ENCODE measurements around the gene LRRC46. TPM values are rescaled to one million over a fixed set of nuclear protein-coding genes. Genes with fewer than 3 reads are reported as not detected.

Gene LRRC46
- total RNA-seq, 1 experiment from 2014 or later: 0.31 TPM

GRCh38 chr17:47866941-47867340, 35.5 kb downstream of the LRRC46 start:
- Histone ChIP-seq H4K91ac (ENCODE audit: insufficient read length, low read depth, low read length) (no peak overlapping the region), H3K56ac (ENCODE audit: insufficient read length, low read depth, low read length) (no peak overlapping the region), H3K18ac (ENCODE audit: insufficient read length, low read depth, low read length) (no peak overlapping the region), H2BK120ac (ENCODE audit: low read depth, low read length, poor library complexity, severe bottlenecking) (no peak overlapping the region), H2BK15ac (ENCODE audit: low read depth, low read length) (no peak overlapping the region), H3K4me2 (ENCODE audit: insufficient read depth, insufficient read length, low read length) (no peak overlapping the region), H4K5ac (ENCODE audit: insufficient read length, low read depth, low read length) (no peak overlapping the region), H2BK12ac (ENCODE audit: insufficient read length, low read depth, low read length) (no peak overlapping the region), H3K9ac (ENCODE audit: extremely low read depth, insufficient read length, low read length) (no peak overlapping the region), H3T11ph (ENCODE audit: low read length) (no peak overlapping the region), H2AFZ (ENCODE audit: low read length) (no peak overlapping the region), H3K79me1 (ENCODE audit: insufficient read depth, low read depth, low read length, poor library complexity, severe bottlenecking) (no peaks in the 10 kb centered on the region), H2AK5ac (ENCODE audit: insufficient read length, low read length) (no peak overlapping the region), H3K23ac (ENCODE audit: insufficient read length, low read depth, low read length) (no peak overlapping the region), H2BK20ac (ENCODE audit: low read depth, low read length, poor library complexity, severe bottlenecking) (no peak overlapping the region), H3K9me3 (ENCODE audit: control insufficient read depth, low read depth, low read length) (no peaks in the 10 kb centered on the region), H4K20me1 (ENCODE audit: control insufficient read depth, insufficient read depth, insufficient read length) (no peaks in the 10 kb centered on the region), H3K23me2 (ENCODE audit: insufficient read length, low read depth, low read length, poor library complexity, severe bottlenecking) (peaks cover under 1% of the 10 kb centered on the region), H3K4ac (ENCODE audit: low read depth, low read length) (no peak overlapping the region), H3K4me1 (ENCODE audit: insufficient read depth, low read length) (peaks cover 3% of the 10 kb centered on the region; the same call in 1 of the 2 replicates), H3K79me2 (ENCODE audit: insufficient read depth, low read length) (no peaks in the 10 kb centered on the region), H3K27me3 (ENCODE audit: insufficient read depth, low read length) (peaks cover 7% of the 10 kb centered on the region; the same call in 1 of the 2 replicates), H4K8ac (replicated peaks; ENCODE audit: insufficient read length, low read depth, low read length) (no peak overlapping the region), H3K14ac (ENCODE audit: insufficient read depth, low read length) (no peak overlapping the region), H3K27ac (ENCODE audit: insufficient read length, low read depth, low read length) (no peak overlapping the region), H2BK5ac (ENCODE audit: insufficient read length, low read length) (no peak overlapping the region)
- no peak for DNase-seq
- Mint-ChIP-seq H3K4me1 (peaks cover 21 to 22% of the 10 kb centered on the region in 2 experiments), H3K9me3 (no peaks in the 10 kb centered on the region; a peak in 1 of 5 replicates), H3K27ac (no peak overlapping the region), H3K27me3 (ENCODE audit: low read depth) (peaks cover 80% of the 10 kb centered on the region), H3K4me3 (no peak overlapping the region), H3K36me3 (ENCODE audit: insufficient read depth in 1 of 3, low read depth in 3 of 3) (no peaks in the 10 kb centered on the region)
- TF ChIP-seq CTCF (conservative IDR thresholded peaks at IDR 0.05): no peak
- WGBS (ENCODE audit: extremely low coverage, insufficient read length, low lambda C conversion rate): no CpG with 5 or more reads among the region's 20 CpGs

All from H9 (cell line).